ENCODE results near the gene SERPINE2. TPM values are rescaled to one million over a fixed set of nuclear protein-coding genes. Genes with fewer than 3 reads are reported as not detected.

The SERPINE2 gene
- total RNA-seq, 1 donor = 242 TPM

- no peak for TF ChIP-seq CTCF (IDR thresholded peaks at IDR 0.05; ENCODE audit: insufficient read depth, low read depth, low read length)
- H3K4me3 ChIP-seq (ENCODE audit: low read depth, low read length) = no peak overlapping the region
- no peak for DNase-seq (ENCODE audit: low read depth)
Observed at GRCh38 chr2:224063298-224063648, 24.2 kb upstream of the SERPINE2 start.

GRCh38 chr2:224062481-224063297 is 23.6 kb upstream of the SERPINE2 start:
- H3K4me3 ChIP-seq (ENCODE audit: low read depth, low read length) = no peak overlapping the region
- DNase-seq (ENCODE audit: low read depth) = no peak
- TF ChIP-seq CTCF (IDR thresholded peaks at IDR 0.05; ENCODE audit: insufficient read depth, low read depth, low read length) = peak; percentile 4

- no peak overlapping the region for H3K4me3 ChIP-seq (ENCODE audit: low read depth, low read length)
- DNase-seq (ENCODE audit: low read depth) = no peak
- TF ChIP-seq CTCF (IDR thresholded peaks at IDR 0.05; ENCODE audit: insufficient read depth, low read depth, low read length) = no peak
Observed at GRCh38 chr2:224060783-224061482, 21.8 kb upstream of the SERPINE2 start.

GRCh38 chr2:224059178-224059577 is 20.1 kb upstream of the SERPINE2 start:
- no peak for DNase-seq (ENCODE audit: low read depth)
- no peak overlapping the region for H3K4me3 ChIP-seq (ENCODE audit: low read depth, low read length)
- no peak for TF ChIP-seq CTCF (IDR thresholded peaks at IDR 0.05; ENCODE audit: insufficient read depth, low read depth, low read length)

- peak; percentile 3 for TF ChIP-seq CTCF (IDR thresholded peaks at IDR 0.05; ENCODE audit: insufficient read depth, low read depth, low read length)
- H3K4me3 ChIP-seq (ENCODE audit: low read depth, low read length) = no peak overlapping the region
- DNase-seq (ENCODE audit: low read depth) = no peak
Observed at GRCh38 chr2:224058048-224058775, 19.1 kb upstream of the SERPINE2 start.

- TF ChIP-seq CTCF (IDR thresholded peaks at IDR 0.05; ENCODE audit: insufficient read depth, low read depth, low read length) = no peak
- DNase-seq (ENCODE audit: low read depth) = no peak
Observed at GRCh38 chr2:224056889-224057288, 17.8 kb upstream of the SERPINE2 start.

More at GRCh38 chr2:224056889-224057288, 17.8 kb upstream of the SERPINE2 start:
- H3K4me3 ChIP-seq (ENCODE audit: low read depth, low read length) = no peak overlapping the region

Data from fibroblast of villous mesenchyme (primary cell).